Activated CD4-positive, alpha-beta T cell treated with anti-CD3 and anti-CD28 coated beads, Interleukin-2, amount 10 ng/mL, durations not matched to agents 7 days and 5 days (primary cell): ENCODE measurements around the gene FBP1. TPM values are rescaled to one million over a fixed set of nuclear protein-coding genes. Genes with fewer than 3 reads are reported as not detected.

ENCODE experiments used
- CTCF ChIA-PET: fragments of 350-600 bp; sonication (Branson Sonifier 250); formaldehyde crosslinking; loops from one replicate; lab custom pipeline; 2021; ENCODE audit warnings: antibody characterized with exemption; lab: Charles Lee
- POLR2A ChIA-PET: fragments of 350-600 bp; sonication (Branson Sonifier 250); formaldehyde crosslinking; loops from one replicate; lab custom pipeline; 2021; ENCODE audit warnings: antibody characterized with exemption; lab: Charles Lee
- DNase-seq: peaks from one replicate; pipeline ENCODE4 v3.0.0-alpha.2; 2020
- H3K27ac Mint-ChIP-seq: one replicate; pipeline ENCODE4 v1.8.0; 2021; ENCODE audit warnings: mild to moderate bottlenecking, moderate library complexity, mixed read lengths
- H3K27me3 Mint-ChIP-seq: one replicate; pipeline ENCODE4 v1.8.0; 2021; ENCODE audit warnings: mixed read lengths
- H3K36me3 Mint-ChIP-seq: one replicate; pipeline ENCODE4 v1.8.0; 2021; ENCODE audit warnings: low read depth, mixed read lengths
- H3K4me1 Mint-ChIP-seq: one replicate; pipeline ENCODE4 v1.8.0; 2021; ENCODE audit warnings: mixed read lengths
- H3K4me3 Mint-ChIP-seq: one replicate; pipeline ENCODE4 v1.8.0; 2021; ENCODE audit warnings: mild to moderate bottlenecking, moderate library complexity, mixed read lengths
- H3K9me3 Mint-ChIP-seq: one replicate; pipeline ENCODE4 v1.8.0; 2021; ENCODE audit warnings: mixed read lengths
- total RNA-seq, 2 experiments: library from RNA; stranded (reverse); gene quantifications; one replicate each; pipeline ENCODE4 v1.2.3, GENCODE V29; 2021

FBP1 gene
- total RNA-seq, 2 experiments from 2014 or later, result 0.27 to 0.40 TPM

DNA sequence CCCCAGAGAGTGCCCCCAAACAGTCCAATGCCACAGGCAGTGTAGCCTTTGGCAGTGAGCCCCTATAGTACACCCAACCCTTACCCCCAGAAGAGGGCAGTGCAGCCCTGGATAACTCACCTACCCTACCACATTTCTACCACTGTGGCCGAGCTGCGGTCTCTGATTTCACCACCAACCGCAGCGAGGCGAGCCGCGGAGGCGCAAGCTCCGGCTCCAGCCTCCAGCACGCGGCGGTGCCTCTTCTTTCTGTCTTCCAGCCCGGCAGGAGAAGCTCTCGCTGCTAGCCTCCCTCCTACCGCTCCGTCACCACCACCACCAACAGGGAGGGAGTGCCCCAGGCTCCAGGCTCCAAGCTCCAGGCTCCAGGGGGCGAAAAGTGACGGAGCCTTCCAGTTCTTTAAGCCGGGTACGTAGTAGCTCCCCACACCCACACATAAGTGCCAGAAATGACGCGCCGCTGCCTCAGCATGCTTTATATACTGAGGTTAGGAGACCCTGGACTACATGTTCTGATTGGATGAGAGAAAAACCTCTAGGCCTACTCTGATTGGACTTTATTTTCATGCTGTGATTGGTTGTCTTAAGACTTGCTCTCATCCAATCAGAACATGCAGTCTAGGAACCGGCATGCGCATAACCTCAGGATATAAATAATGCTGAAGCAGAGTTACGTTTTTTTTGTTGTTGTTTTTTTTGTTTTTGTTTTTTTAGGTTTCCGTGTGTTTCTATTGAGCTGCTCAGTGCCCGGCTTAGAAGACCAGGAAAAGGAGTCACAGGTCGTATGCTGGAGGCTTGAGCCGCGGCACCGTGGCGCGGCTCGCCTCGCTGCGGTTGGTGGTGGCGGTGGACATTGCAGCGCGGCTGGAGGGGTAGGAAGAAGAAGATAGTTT is 84.6 kb downstream of the FBP1 start, which contains the start of gene PCAT7:
Gene PCAT7, plus strand, starts transcription at position 645 of the 893 bp plus-strand sequence.
- Mint-ChIP-seq H3K27me3 (peaks cover 17% of the 10 kb centered on the region), H3K4me1 (no peaks in the 10 kb centered on the region), H3K27ac (no peak within 1 kb of the TSS), H3K36me3 (no peaks in the 10 kb centered on the region), H3K9me3 (no peaks in the 10 kb centered on the region), H3K4me3 (no peak within 1 kb of the TSS)
- ChIA-PET CTCF (interaction anchor here (1.2 to 1.3 kb wide), 2 partner anchors 12 to 30 kb away, joined by 3 to 4 read pairs; no protein-coding TSS in a partner anchor), POLR2A (no interaction called here)
- peak; percentile 23 for DNase-seq

DNA sequence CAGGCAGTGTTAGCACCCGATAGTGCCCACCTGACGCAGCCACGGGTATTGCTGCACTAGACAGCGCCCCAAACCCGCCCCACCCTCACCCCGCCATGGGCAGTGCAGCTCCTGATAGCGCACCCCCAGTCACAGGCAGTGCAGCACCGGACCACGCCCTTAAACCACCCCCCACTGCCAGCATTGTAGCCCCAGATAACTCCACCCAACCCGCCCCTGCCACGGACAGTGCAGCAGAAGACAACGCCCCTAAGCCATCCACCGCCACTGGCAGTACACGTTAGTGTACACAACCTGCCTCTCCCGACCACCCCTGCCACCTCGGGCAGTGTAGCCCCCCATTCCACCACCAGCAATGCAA is 85.3 kb downstream of the FBP1 start:
- Mint-ChIP-seq H3K36me3 (no peaks in the 10 kb centered on the region), H3K4me3 (no peak overlapping the region), H3K27me3 (peaks cover 21% of the 10 kb centered on the region), H3K9me3 (no peaks in the 10 kb centered on the region), H3K4me1 (no peaks in the 10 kb centered on the region), H3K27ac (no peak overlapping the region)
- ChIA-PET POLR2A (no interaction called here), CTCF (interaction anchor here (1.3 kb wide), 1 partner anchor 12 kb away, joined by 3 read pairs; no protein-coding TSS in a partner anchor)
- DNase-seq, result no peak

Other genes starting within 250 kb of the FBP1 start
- gene PCAT7, start 84.4 kb downstream of the FBP1 start, total RNA-seq, result not detected
- gene FBP2, start 45.7 kb downstream of the FBP1 start, total RNA-seq, result not detected
- 10 to 100 TPM in 1 of 2 experiments, 1 to 10 TPM in 1; 9.7 to 10.7 TPM for gene AOPEP, start 87.2 kb upstream of the FBP1 start, total RNA-seq